MG63 (cell line): ENCODE measurements around the gene FAM169A. TPM values are rescaled to one million over a fixed set of nuclear protein-coding genes. Genes with fewer than 3 reads are reported as not detected.
"Not testable (repeated sequence)": the region's sequence is repeated elsewhere in the genome, so short reads cannot be mapped to it uniquely, and the experiment has no call there.

Experiments used
- DNase-seq: peaks from one replicate; pipeline ENCODE4 v3.0.0-alpha.2; 2020
- H3K27me3 ChIP-seq: fragments of 250-450 bp; sonication (Bioruptor Pico); 2 replicates; pipeline ENCODE4 v1.5.1; 2020; ENCODE audit warnings: mild to moderate bottlenecking, moderate library complexity
- H3K36me3 ChIP-seq: fragments of 250-450 bp; sonication (Bioruptor Pico); 2 replicates; pipeline ENCODE4 v1.5.1; 2020; ENCODE audit warnings: mild to moderate bottlenecking, moderate library complexity
- H3K4me3 ChIP-seq: fragments of 250-450 bp; sonication (Bioruptor Pico); 2 replicates; pipeline ENCODE4 v1.5.1; 2020; ENCODE audit warnings: mild to moderate bottlenecking, moderate library complexity
- H3K9me3 ChIP-seq: fragments of 250-450 bp; sonication (Bioruptor Pico); 2 replicates; pipeline ENCODE4 v1.5.1; 2020; ENCODE audit warnings: mild to moderate bottlenecking, moderate library complexity
- total RNA-seq: library from RNA; depleted of rRNA; stranded (reverse); fragments of >200 nt; shearing (Covaris generic); gene quantifications from 2 replicates; pipeline ENCODE4 v1.2.3, GENCODE V29; 2014; ENCODE audit warnings: low replicate concordance

FAM169A gene
- total RNA-seq, 1 experiment from 2014 or later: 2.2 TPM

DNA sequence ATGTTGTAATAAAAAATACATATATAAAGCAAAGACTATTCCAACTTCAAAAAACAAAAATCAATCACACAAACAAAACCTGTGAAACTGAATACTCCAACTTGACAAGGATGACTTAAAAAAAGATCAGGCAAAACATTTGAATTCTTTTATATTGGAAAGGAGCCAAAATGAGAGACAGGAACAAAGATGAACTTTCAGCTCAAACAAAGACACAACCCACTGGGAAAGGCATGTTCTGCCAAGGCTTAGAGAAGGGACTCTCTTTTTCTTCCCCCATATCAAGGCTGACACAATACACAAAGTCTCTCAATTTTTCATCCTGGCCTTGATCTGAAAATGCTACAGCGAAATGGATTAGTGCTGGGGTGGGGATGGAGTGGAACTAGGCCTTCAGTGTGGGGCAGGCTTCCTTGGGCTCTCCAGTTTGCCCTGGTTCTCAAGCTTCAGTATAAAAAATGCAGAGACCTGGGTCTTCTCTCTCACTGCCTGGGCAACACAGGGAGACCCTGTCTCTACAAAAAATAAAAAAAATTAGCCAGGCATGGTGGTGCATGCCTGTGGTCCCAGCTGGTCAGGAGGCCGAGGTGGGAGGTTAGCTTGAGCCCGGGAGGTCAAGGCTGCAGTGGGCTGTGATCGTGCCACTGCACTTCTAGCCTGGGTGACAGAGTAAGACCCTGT is 11.6 kb upstream of the FAM169A start:
- Histone ChIP-seq H3K4me3 (no peak overlapping the region), H3K36me3 (no peaks in the 10 kb centered on the region), H3K27me3 (no peaks in the 10 kb centered on the region), H3K9me3 (no peaks in the 10 kb centered on the region)
- no peak for DNase-seq

DNA sequence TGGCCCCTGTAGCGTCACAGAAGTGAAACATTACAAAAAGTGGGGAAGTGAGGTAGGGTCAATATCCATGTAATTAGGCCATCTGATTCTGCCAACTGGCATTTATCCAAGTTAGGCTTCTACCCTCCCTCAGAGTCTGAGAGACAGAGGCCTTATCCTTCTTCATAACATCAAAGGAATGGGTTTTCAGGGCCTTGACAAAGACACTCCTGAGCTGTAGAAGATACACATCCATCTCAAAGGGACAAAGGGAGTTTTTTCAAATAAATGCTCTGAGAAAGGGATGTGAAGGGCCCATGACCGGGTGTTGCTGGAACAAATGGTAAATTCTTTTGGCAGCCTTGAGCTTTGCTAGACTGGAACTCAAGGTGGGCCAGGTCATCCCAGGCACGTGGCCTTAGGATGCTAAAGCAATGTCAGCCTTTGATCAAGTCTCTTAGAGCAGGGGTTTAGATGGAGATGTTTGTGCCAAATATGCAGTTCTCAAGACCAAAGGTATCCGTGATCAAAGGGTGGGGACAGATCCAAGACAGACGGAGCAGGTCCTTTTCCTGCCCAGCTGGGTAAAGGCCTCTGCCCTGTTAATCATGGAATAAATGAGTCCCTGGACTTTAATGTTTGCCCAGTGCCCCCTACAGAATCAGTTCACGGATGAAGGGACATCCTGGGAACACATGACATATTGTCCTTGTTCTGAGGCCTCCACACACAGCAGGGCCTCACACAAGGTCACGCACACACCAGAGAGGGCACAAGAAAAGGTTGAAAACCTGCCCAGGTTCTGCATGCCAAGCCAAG is 10.0 kb upstream of the FAM169A start:
- Histone ChIP-seq H3K9me3 (no peaks in the 10 kb centered on the region), H3K27me3 (no peaks in the 10 kb centered on the region), H3K4me3 (no peak overlapping the region), H3K36me3 (no peaks in the 10 kb centered on the region)
- no peak for DNase-seq

DNA sequence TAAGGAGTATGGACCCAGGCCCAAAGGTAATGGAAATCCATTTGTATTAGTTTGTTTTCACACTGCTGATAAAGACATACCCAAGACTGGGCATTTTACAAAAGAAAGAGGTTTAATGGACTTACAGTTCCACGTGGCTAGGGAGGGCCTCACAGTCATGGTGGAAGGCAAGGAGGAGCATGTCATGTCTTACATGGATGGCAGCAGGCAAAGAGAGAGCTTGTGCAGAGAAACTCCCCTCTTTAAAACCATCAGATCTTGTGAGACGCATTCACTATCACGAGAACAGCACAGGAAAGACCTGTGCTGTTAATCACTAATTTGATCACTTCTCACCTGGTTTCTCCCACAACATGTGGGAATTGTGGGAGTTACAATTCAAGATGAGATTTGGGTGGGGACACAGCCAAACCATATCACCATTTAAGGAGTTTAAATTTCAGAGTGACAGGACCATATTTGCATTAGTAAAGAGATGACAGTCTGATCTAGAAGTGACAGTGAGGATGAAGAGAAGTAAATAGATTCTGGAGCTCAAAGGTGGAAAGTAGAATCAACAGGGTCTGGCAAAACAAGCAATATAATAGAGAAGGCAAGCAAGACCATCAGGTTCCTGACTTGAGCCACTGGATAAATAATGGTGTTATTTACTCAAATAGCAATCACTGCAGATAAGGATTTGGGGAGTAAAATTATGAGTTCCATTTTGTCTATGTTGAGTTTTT is 7.5 kb upstream of the FAM169A start:
- no peaks in the 10 kb centered on the region for H3K36me3 ChIP-seq
- DNase-seq: no peak
- no peaks in the 10 kb centered on the region for H3K27me3 ChIP-seq
- H3K9me3 ChIP-seq: no peaks in the 10 kb centered on the region
- no peak overlapping the region for H3K4me3 ChIP-seq

DNA sequence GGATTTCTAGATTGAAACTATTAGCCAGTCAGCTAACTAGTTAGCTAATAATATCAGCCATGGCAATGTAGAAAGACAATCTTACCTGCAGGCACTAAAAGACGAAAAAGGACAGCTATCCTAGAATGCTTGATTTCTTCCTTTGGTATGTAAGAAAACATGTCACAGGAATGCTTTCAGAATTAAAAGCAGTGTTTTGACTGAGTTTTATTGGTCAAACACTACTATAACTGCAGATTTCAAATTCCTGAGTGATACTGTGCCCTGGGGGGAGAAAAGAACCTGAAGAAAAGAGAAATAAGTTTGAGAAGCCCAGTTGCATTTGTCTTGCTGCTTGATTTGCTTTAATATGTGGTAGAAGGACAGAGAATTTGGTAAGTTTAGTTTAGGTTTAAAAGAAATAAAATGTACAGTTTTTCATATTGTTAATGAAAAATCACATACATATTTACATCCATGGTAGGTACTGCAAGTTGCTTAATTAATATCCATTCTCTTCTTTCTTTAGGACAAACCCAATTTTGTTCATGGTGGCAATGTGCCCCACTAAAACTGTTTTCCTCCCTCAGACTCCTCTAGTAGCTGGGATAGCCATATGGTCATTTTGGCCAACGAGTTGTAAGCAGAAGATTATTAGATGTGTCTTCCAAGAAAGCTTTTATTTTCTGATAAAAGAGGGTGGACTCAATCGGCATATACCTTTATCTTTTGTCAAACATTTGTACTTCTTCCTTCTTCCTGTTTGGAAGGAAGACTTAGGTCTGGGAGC is 4.3 kb upstream of the FAM169A start:
- Histone ChIP-seq H3K9me3 (no peaks in the 10 kb centered on the region), H3K36me3 (no peaks in the 10 kb centered on the region), H3K27me3 (no peaks in the 10 kb centered on the region), H3K4me3 (no peak overlapping the region)
- DNase-seq: no peak

DNA sequence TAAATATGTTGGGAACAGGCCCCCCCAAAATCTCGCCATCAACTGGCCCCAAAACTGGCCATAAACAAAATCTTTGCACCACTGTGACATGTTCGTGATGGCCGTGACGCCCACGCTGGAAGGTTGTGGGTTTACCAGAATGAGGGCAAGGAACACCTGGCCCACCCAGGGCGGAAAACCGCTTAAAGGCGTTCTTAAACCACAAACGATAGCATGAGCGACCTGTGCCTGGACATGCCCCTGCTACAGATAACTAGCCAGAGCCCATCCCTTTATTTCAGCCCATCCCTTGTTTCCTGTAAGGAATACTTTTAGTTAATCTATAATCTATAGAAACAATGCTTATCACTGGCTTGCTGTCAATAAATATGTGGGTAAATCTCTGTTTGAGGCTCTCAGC is 3.2 kb upstream of the FAM169A start:
- not testable (repeated sequence) for H3K4me3 ChIP-seq, H3K36me3 ChIP-seq, H3K27me3 ChIP-seq, H3K9me3 ChIP-seq, DNase-seq

DNA sequence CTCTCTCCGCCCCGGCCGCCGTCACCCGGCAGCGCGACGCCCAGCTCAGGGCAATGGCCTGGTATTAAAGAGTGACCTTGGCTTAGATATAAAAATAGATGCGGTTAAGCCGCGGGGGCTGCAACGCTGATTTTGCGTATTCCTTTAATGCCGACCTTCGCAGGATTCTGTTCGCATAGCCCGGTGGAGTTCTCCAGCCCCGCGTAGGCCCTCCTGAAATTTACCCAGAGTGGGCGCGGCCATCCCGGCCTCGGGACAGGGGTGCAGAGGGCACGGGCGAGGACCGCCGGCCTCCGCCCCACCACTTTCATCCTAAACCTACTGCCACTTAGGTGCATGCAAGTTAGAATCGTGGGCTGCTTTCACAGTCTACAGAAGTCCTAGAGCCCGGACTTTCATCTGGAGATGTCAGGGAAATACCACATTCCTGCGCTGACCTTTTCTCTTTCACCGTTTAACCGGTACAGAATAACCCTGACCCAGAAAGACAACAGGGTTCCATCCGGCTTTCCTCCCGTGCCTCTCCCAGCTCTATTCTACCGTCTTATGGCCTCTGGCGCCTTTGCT is 492 bp upstream of the FAM169A start:
- DNase-seq: no peak
- Histone ChIP-seq H3K9me3 (no peaks in the 10 kb centered on the region), H3K27me3 (no peaks in the 10 kb centered on the region), H3K4me3 (peak overlapping the region; percentile 61), H3K36me3 (no peaks in the 10 kb centered on the region)

DNA sequence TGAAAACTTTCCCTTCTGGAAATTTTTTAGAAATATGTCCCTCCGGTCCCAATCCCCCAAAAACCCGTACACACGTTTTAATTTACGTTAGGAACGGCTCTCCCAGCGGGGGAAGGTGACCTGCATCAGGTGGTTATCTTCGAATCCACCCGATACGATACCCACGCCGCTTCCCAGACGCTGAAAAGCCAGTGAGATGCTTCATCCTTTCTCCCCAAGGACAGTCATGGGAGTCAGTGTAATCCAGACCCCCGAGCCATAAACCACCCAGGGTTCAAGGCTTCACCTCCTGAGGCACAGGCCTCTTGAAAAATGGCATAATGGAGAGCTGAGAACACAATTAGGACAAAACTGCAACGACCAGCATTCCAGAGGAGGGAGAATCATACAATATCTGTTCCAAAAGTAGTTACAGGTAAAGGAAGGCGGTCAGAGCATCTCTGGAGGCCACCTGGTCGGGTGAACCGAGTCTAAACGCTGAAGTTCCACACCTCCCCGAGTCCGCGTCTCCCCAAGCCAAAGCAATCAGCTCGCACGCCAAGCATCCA is 857 bp downstream of the FAM169A start:
- Histone ChIP-seq H3K27me3 (no peaks in the 10 kb centered on the region), H3K9me3 (no peaks in the 10 kb centered on the region), H3K4me3 (peak overlapping the region; percentile 61), H3K36me3 (no peaks in the 10 kb centered on the region)
- DNase-seq: no peak

DNA sequence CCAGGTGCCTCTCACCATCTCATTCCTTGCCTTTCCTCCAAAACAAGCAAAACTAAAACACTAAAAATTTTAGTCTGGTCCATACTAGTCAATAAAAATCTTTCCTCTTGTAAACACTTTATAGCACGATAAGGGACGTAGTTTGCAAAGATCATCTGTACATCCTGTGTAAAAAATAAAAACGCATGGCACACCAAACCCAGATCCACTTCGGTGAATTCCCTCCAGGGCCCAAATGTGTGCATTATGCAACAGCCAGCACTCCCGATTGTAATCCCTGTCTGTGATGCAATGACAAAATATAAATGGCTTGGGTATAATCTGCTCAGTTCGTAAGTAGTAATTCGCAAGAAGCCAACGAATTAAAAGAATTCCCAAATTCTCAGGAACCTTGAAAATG is 1.4 kb downstream of the FAM169A start:
- no peaks in the 10 kb centered on the region for H3K27me3 ChIP-seq
- no peak overlapping the region for H3K4me3 ChIP-seq
- DNase-seq: no peak
- no peaks in the 10 kb centered on the region for H3K9me3 ChIP-seq
- H3K36me3 ChIP-seq: no peaks in the 10 kb centered on the region

DNA sequence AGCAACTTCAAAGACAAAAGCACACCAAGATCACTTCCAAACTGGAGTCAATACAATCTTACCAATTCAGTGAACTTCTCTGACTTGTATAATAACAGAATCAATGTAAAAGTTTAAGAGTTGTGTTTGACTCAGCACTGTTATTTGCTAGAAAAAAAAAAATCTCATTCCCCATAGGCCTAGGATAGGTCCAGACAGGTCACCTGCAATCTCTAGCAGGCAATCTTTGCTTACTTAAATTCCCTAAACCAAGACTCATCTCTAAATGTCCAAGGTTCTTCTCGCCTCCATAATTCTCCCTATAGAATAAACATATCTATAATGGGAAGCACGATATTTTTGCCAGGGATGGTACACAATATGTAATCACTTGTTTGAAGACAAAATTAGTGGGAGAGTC is 2.5 kb downstream of the FAM169A start:
- H3K4me3 ChIP-seq: no peak overlapping the region
- H3K9me3 ChIP-seq: no peaks in the 10 kb centered on the region
- no peaks in the 10 kb centered on the region for H3K36me3 ChIP-seq
- DNase-seq: no peak
- no peaks in the 10 kb centered on the region for H3K27me3 ChIP-seq

DNA sequence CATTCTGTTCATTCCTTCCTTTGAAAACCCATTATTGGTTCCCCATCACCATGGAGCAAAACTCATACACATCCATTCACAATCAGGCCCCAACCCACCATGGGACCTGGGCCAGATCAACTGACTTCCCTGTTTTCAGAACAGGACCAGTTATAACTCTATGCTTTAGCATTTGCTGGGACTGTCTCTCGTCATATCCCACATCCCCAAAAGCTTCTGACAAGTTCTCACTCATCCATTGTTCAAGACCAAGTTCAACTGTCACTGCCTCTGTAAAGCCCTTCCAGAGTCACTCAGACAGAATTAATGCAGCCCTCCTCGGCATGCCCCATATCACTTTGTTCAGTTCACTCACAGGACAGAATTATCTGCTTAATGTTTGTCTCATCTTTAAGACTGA is 4.0 kb downstream of the FAM169A start:
- H3K9me3 ChIP-seq: no peaks in the 10 kb centered on the region
- no peak for DNase-seq
- H3K27me3 ChIP-seq: no peaks in the 10 kb centered on the region
- no peaks in the 10 kb centered on the region for H3K36me3 ChIP-seq
- no peak overlapping the region for H3K4me3 ChIP-seq

DNA sequence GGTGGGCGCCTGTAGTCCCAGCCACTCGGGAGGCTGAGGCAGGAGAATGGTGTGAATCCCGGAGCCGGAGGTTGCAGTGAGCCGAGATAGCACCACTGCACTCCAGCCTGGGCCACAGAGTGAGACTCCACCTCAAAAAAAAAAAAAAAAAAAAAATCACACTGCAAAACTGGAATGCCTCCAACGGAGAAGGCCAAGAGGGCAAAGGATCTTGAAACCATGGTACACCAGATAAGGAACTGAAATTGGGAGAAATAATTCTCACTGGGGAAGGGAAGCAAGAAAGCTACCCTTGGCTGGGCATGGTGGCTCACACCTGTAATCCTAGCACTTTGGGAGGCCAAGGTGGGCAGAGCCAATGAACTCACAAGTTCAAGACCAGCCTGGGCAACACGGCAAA is 9.2 kb downstream of the FAM169A start:
- H3K36me3 ChIP-seq, DNase-seq, H3K27me3 ChIP-seq, H3K9me3 ChIP-seq, H3K4me3 ChIP-seq: not testable (repeated sequence)

DNA sequence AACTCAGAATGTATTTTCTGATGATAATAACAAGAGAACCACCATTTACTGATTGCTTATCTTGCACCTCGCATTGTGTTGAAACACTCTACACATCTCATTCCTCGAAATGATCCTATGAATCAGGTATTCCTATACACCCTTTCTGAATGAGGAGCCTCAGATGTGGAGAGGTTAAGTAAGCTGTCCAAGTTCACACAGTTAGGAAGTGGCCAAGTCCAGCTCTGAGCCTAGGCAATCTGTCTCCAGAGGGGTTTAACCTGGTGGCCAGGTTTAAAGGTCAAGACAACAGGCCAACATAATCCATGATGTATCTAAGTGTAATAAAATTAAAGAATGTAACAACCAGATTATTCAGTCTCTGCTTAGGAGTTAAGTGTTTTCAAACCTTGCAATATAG is 12.9 kb downstream of the FAM169A start:
- DNase-seq: no peak
- no peak overlapping the region for H3K4me3 ChIP-seq
- no peaks in the 10 kb centered on the region for H3K36me3 ChIP-seq
- peaks cover 6% of the 10 kb centered on the region for H3K9me3 ChIP-seq
- no peaks in the 10 kb centered on the region for H3K27me3 ChIP-seq

DNA sequence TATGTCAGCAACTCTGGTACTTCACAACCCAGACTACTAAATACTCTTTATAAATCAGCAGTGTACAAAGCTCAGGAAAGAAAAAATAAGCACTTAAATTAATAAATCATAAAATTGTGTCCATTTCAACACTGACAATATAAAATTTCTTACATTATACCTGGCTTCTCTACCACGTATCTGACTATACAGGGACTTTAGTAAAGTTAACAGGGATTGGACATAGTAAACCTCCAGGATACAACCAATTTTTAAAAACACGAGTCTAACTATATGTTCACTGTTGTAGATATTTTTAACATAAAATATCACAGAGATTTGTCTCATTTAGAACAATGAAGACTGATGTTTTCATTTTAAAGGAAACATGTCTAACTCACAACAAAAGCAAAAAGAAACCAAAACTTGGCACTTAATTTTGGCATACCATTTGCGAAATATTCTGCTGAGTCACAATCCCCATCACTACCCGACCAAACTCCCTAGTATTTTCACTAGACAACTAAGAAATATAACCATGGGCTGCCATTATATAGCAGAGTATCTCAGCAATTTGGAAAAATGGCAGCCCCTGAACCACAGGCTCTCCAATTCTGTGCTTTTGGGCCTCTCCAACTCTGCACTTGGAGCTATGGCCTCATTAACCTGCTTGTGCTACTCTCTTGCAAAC is 14.4 kb downstream of the FAM169A start:
- Histone ChIP-seq H3K36me3 (no peaks in the 10 kb centered on the region), H3K9me3 (peaks cover 6% of the 10 kb centered on the region), H3K27me3 (no peaks in the 10 kb centered on the region), H3K4me3 (peak overlapping the region; percentile 32)
- no peak for DNase-seq

DNA sequence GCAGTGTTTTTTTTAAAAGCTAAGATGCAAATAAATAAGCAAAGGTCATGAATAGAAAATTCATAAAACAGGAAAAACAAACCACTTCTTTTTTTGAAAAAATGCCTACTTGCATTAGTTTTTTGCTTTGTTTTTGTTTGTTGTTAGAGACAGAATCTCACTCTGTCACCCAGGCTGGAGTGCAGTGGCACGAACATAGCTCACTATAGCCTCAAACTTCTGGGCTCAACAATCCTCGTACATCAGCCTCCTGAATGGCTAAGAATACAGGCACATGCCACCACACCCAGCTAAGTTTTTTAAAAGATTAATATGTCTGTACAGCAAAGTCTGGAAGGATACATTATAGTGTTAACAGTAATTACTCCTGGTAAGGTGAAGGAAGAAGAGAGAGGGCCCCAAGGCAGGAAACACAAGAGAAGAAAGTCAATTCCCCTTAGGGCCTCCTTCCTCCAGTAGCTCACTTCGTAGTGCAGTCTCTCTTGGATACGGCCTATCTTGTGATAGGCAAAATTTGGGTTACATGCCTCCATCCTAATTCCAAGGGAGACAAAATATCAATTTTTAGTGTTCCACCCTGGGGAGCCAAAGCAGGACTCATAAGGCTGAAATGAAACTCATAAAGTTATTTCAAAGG is 15.3 kb downstream of the FAM169A start:
- no peaks in the 10 kb centered on the region for H3K27me3 ChIP-seq
- H3K36me3 ChIP-seq: no peaks in the 10 kb centered on the region
- no peak overlapping the region for H3K4me3 ChIP-seq
- no peak for DNase-seq
- peaks cover under 1% of the 10 kb centered on the region for H3K9me3 ChIP-seq

DNA sequence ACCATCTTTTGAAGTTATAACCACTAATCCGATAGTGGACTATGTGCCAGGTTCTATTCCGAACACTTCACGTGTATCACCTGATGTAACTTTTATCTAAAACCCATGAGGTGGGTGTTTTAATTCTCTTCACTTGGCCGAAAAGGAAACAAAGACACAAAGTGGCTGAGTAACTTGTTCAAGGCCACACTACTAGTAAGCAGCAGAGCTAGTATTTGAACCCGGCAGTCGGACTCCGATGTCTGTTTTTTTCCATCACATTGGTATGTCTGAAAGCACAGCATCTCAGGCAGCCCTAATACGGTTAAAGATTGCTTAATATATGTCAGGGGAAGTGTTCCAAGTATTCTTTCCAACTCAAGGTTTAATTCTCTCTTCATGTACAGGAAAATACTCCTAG is 16.2 kb downstream of the FAM169A start:
- no peak for DNase-seq
- Histone ChIP-seq H3K27me3 (no peaks in the 10 kb centered on the region), H3K9me3 (no peaks in the 10 kb centered on the region), H3K36me3 (no peaks in the 10 kb centered on the region), H3K4me3 (no peak overlapping the region)
